BE2C (cell line): ENCODE measurements around the gene SLC22A3.

Experiments
- DNase-seq: peaks from one replicate; pipeline ENCODE4 v3.0.0-alpha.2; 2020
- H3K27me3 ChIP-seq: fragments of 250-450 bp; sonication (Bioruptor Pico); 2 replicates; pipeline ENCODE4 v1.5.1; 2020; ENCODE audit warnings: mild to moderate bottlenecking
- H3K36me3 ChIP-seq: fragments of 250-450 bp; sonication (Bioruptor Pico); 2 replicates; pipeline ENCODE4 v1.5.1; 2020; ENCODE audit warnings: mild to moderate bottlenecking
- H3K4me1 ChIP-seq: fragments of 250-450 bp; sonication (Bioruptor Pico); 2 replicates; pipeline ENCODE4 v1.5.1; 2020
- H3K4me3 ChIP-seq: 2 replicates; pipeline ENCODE4 v1.5.1; 2011; ENCODE audit warnings: low read depth, low read length
- H3K9me3 ChIP-seq: fragments of 250-450 bp; sonication (Bioruptor Pico); 2 replicates; pipeline ENCODE4 v1.5.1; 2020
- CTCF ChIP-seq: IDR thresholded peaks from 2 replicates; pipeline ENCODE4 v1.5.1; 2012; ENCODE audit warnings: mild to moderate bottlenecking, low read depth, low read length

The SLC22A3 gene

GRCh38 chr6:160420969-160421556 lies 72.9 kb downstream of the SLC22A3 start:
- no peak for DNase-seq
- Histone ChIP-seq H3K4me3 (no peak overlapping the region), H3K36me3 (no peaks in the 10 kb centered on the region), H3K9me3 (no peaks in the 10 kb centered on the region), H3K4me1 (no peaks in the 10 kb centered on the region), H3K27me3 (no peaks in the 10 kb centered on the region)
- TF ChIP-seq CTCF = no peak

- TF ChIP-seq CTCF = no peak
- no peak for DNase-seq
- no peaks in the 10 kb centered on the region for H3K27me3 ChIP-seq
- H3K36me3 ChIP-seq = no peaks in the 10 kb centered on the region
- no peaks in the 10 kb centered on the region for H3K9me3 ChIP-seq
- H3K4me3 ChIP-seq = no peak overlapping the region
- H3K4me1 ChIP-seq = no peaks in the 10 kb centered on the region
Measured at GRCh38 chr6:160421854-160422253, 73.7 kb downstream of the SLC22A3 start.

- Histone ChIP-seq H3K9me3 (no peaks in the 10 kb centered on the region), H3K36me3 (no peaks in the 10 kb centered on the region), H3K4me3 (no peak overlapping the region), H3K4me1 (no peaks in the 10 kb centered on the region), H3K27me3 (no peaks in the 10 kb centered on the region)
- DNase-seq = no peak
- no peak for TF ChIP-seq CTCF
Measured at GRCh38 chr6:160424256-160424655, 76.1 kb downstream of the SLC22A3 start.

GRCh38 chr6:160426136-160426535 lies 78.0 kb downstream of the SLC22A3 start:
- Histone ChIP-seq H3K4me1 (no peaks in the 10 kb centered on the region), H3K4me3 (no peak overlapping the region), H3K9me3 (no peaks in the 10 kb centered on the region), H3K27me3 (no peaks in the 10 kb centered on the region), H3K36me3 (no peaks in the 10 kb centered on the region)
- TF ChIP-seq CTCF = no peak
- no peak for DNase-seq

- no peak overlapping the region for H3K4me3 ChIP-seq
- H3K4me1 ChIP-seq = no peaks in the 10 kb centered on the region
- TF ChIP-seq CTCF = no peak
- no peaks in the 10 kb centered on the region for H3K36me3 ChIP-seq
- no peak for DNase-seq
- no peaks in the 10 kb centered on the region for H3K27me3 ChIP-seq
- no peaks in the 10 kb centered on the region for H3K9me3 ChIP-seq
Measured at GRCh38 chr6:160427312-160428068, 79.3 kb downstream of the SLC22A3 start.

- Histone ChIP-seq H3K4me3 (no peak overlapping the region), H3K9me3 (no peaks in the 10 kb centered on the region), H3K36me3 (no peaks in the 10 kb centered on the region), H3K4me1 (no peaks in the 10 kb centered on the region), H3K27me3 (no peaks in the 10 kb centered on the region)
- no peak for TF ChIP-seq CTCF
- DNase-seq = peak; percentile 14
Measured at GRCh38 chr6:160428069-160428430, 79.9 kb downstream of the SLC22A3 start.
